OCI-LY7 (cell line): ENCODE results near the gene FBXO5. TPM values are rescaled to one million over a fixed set of nuclear protein-coding genes. Genes with fewer than 3 reads are reported as not detected.
"Not testable (repeated sequence)": the region's sequence is repeated elsewhere in the genome, so short reads cannot be mapped to it uniquely, and the experiment has no call there.

ENCODE experiments used
- BruUV-seq: library from RNA; stranded (reverse); fragments of 400-500 nt; replicated peaks from 2 replicates; lab custom pipeline; 2021; lab: Mats Ljungman, UMichigan
- CTCF ChIA-PET: fragments of 300-600 bp; sonication (Branson Sonifier 250); formaldehyde crosslinking; loops from one replicate; lab custom pipeline; 2022; ENCODE audit warnings: antibody characterized with exemption; ENCODE audit not compliant: unreplicated experiment; lab: Charles Lee
- POLR2A ChIA-PET: fragments of 300-600 bp; sonication (Branson Sonifier 250); formaldehyde crosslinking; loops from one replicate; lab custom pipeline; 2022; ENCODE audit warnings: antibody characterized with exemption; lab: Charles Lee
- DNase-seq: peaks from one replicate; pipeline ENCODE4 v3.0.0-alpha.2; 2015; ENCODE audit warnings: low spot score
- H2AFZ ChIP-seq: fragments of 200-600 bp; sonication (generic), shearing (Covaris generic); 2 replicates; pipeline ENCODE4 v1.6.1; 2014; ENCODE audit warnings: mild to moderate bottlenecking, antibody characterized with exemption, low read length, moderate library complexity
- H3K27ac ChIP-seq: fragments of 200-600 bp; sonication (generic); 2 replicates; pipeline ENCODE4 v1.5.1; 2014; ENCODE audit warnings: mixed run types, low read depth, mild to moderate bottlenecking, moderate library complexity, low read length, inconsistent platforms; ENCODE audit not compliant: poor library complexity, severe bottlenecking
- H3K36me3 ChIP-seq: fragments of 200-600 bp; sonication (generic); 2 replicates; pipeline ENCODE4 v1.6.1; 2014; ENCODE audit warnings: mild to moderate bottlenecking, antibody characterized with exemption, low read length, moderate library complexity, mixed read lengths; ENCODE audit not compliant: insufficient read depth
- H3K4me1 ChIP-seq: fragments of 200-600 bp; sonication (generic); 2 replicates; pipeline ENCODE4 v1.5.1; 2014; ENCODE audit warnings: mild to moderate bottlenecking, low read length; ENCODE audit not compliant: insufficient read depth, poor library complexity, severe bottlenecking
- H3K4me2 ChIP-seq: fragments of 200-600 bp; sonication (generic); 2 replicates; pipeline ENCODE4 v1.6.1; 2014; ENCODE audit warnings: mild to moderate bottlenecking, low read length
- H3K4me3 ChIP-seq: fragments of 200-600 bp; sonication (generic); 2 replicates; pipeline ENCODE4 v1.5.1; 2014; ENCODE audit warnings: mild to moderate bottlenecking, low read depth, low read length; ENCODE audit not compliant: poor library complexity, severe bottlenecking
- H3K79me2 ChIP-seq: fragments of 200-600 bp; sonication (generic); 2 replicates; pipeline ENCODE4 v1.6.1; 2016; ENCODE audit warnings: low read depth, mild to moderate bottlenecking, low read length, moderate library complexity, mixed read lengths; ENCODE audit not compliant: insufficient read depth
- H3K9me2 ChIP-seq: fragments of 200-600 bp; sonication (generic); 2 replicates; pipeline ENCODE4 v1.6.1; 2016; ENCODE audit warnings: mild to moderate bottlenecking, low read length, mixed read lengths; ENCODE audit not compliant: insufficient read depth
- H3K9me3 ChIP-seq: fragments of 200-600 bp; sonication (generic); 2 replicates; pipeline ENCODE4 v1.6.1; 2014; ENCODE audit warnings: mild to moderate bottlenecking, mixed run types, low read length, mixed read lengths
- H4K20me1 ChIP-seq: fragments of 200-600 bp; sonication (generic); 2 replicates; pipeline ENCODE4 v1.6.1; 2014; ENCODE audit warnings: mild to moderate bottlenecking, antibody characterized with exemption, low read length, moderate library complexity, mixed read lengths; ENCODE audit not compliant: insufficient read depth
- EZH2phosphoT487 ChIP-seq: fragments of 200-600 bp; sonication (generic); IDR thresholded peaks from 2 replicates; pipeline ENCODE4 v1.6.1; 2018; ENCODE audit warnings: low read depth, borderline replicate concordance, mild to moderate bottlenecking, mixed run types, antibody characterized with exemption, low read length, moderate library complexity, mixed read lengths
- intact Hi-C: fragments of 100-400 bp; cut with micrococcal nuclease; formaldehyde crosslinking; loops from one replicate; pipeline ENCODE4 v1.10.0; 2022; ENCODE audit not compliant: unreplicated experiment
- total RNA-seq, 2 experiments: library from RNA; depleted of rRNA in 1 of 2; stranded (reverse); fragments of >200 nt in 1 of 2; shearing (Covaris generic) in 1 of 2; gene quantifications; 2 replicates each; pipeline ENCODE4 v1.2.3, GENCODE V29; 2014 to 2022
- TF ChIP-seq, protein P1 (sequence below): fragments of 200-600 bp; sonication (generic); conservative IDR thresholded peaks from 2 replicates; pipeline ENCODE4 v1.5.1; 2014; ENCODE audit warnings: mild to moderate bottlenecking, antibody characterized with exemption, low read length, moderate library complexity, mixed read lengths

The FBXO5 gene
- total RNA-seq, 2 experiments from 2014 or later: 53.2 to 68.0 TPM

- H3K79me2 ChIP-seq: peaks cover 63% of the 10 kb centered on the region
- H3K36me3 ChIP-seq: peaks cover 31% of the 10 kb centered on the region
- TSS peak; percentile 63 for BruUV-seq
- peaks cover 22% of the 10 kb centered on the region for H3K4me1 ChIP-seq
- peak; percentile 96 for DNase-seq
- peaks cover 9% of the 10 kb centered on the region; the same call in 1 of the 2 replicates for H4K20me1 ChIP-seq
- ChIA-PET CTCF (interaction anchor here (0.9 kb wide), 1 partner anchor 49 kb away, joined by 3 read pairs; no protein-coding TSS in a partner anchor), POLR2A (interaction anchor here (1.3 to 4.8 kb wide), 2 partner anchors 17 to 25 kb away, joined by 6 to 40 read pairs; no protein-coding TSS in a partner anchor)
- no peaks in the 10 kb centered on the region; the same call in 1 of the 2 replicates for H3K9me3 ChIP-seq
- no peak for TF ChIP-seq EZH2phosphoT487
- TF ChIP-seq, protein P1, sequence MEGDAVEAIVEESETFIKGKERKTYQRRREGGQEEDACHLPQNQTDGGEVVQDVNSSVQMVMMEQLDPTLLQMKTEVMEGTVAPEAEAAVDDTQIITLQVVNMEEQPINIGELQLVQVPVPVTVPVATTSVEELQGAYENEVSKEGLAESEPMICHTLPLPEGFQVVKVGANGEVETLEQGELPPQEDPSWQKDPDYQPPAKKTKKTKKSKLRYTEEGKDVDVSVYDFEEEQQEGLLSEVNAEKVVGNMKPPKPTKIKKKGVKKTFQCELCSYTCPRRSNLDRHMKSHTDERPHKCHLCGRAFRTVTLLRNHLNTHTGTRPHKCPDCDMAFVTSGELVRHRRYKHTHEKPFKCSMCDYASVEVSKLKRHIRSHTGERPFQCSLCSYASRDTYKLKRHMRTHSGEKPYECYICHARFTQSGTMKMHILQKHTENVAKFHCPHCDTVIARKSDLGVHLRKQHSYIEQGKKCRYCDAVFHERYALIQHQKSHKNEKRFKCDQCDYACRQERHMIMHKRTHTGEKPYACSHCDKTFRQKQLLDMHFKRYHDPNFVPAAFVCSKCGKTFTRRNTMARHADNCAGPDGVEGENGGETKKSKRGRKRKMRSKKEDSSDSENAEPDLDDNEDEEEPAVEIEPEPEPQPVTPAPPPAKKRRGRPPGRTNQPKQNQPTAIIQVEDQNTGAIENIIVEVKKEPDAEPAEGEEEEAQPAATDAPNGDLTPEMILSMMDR: no peak
- peak within 1 kb of the TSS; percentile 75 for H3K4me3 ChIP-seq
- intact Hi-C loops: loop anchor here (2.0 to 5.0 kb wide), 4 partner anchors 20 to 700 kb away; partner anchors contain the start of gene FBXO5
- peak within 1 kb of the TSS; percentile 57 for H3K27ac ChIP-seq
- H2AFZ ChIP-seq: peak within 1 kb of the TSS; percentile 95
- H3K9me2 ChIP-seq: no peaks in the 10 kb centered on the region
- H3K4me2 ChIP-seq: peak within 1 kb of the TSS; percentile 86
Measured at GRCh38 chr6:153002613-153003365, 19.9 kb upstream of the FBXO5 start, which contains the start of gene MTRF1L. Gene MTRF1L, minus strand, starts transcription at chr6:153002709. Its CDS starts 24 bp downstream, at chr6:153002685.

GRCh38 chr6:153001767-153002612, 19.1 kb upstream of the FBXO5 start:
- H4K20me1 ChIP-seq: peaks cover 9% of the 10 kb centered on the region; the same call in 1 of the 2 replicates
- H3K4me2 ChIP-seq: peak overlapping the region; percentile 86
- H3K4me1 ChIP-seq: peaks cover 22% of the 10 kb centered on the region
- H2AFZ ChIP-seq: peak overlapping the region; percentile 95; the same call in 1 of the 2 replicates
- H3K79me2 ChIP-seq: peaks cover 71% of the 10 kb centered on the region
- peak overlapping the region; percentile 75 for H3K4me3 ChIP-seq
- no peak for TF ChIP-seq EZH2phosphoT487
- TF ChIP-seq, protein P1: no peak
- POLR2A ChIA-PET: interaction anchor here (0.7 to 4.8 kb wide), 3 partner anchors 16 to 686 kb away, joined by 3 to 40 read pairs (median 4); partner anchors contain the start of gene FBXO5
- peak overlapping the region; percentile 57 for H3K27ac ChIP-seq
- CTCF ChIA-PET: interaction anchor here (0.9 kb wide), 1 partner anchor 48 kb away, joined by 3 read pairs; no protein-coding TSS in a partner anchor
- TSS peak; percentile 68 for BruUV-seq
- no peaks in the 10 kb centered on the region for H3K9me2 ChIP-seq
- no peaks in the 10 kb centered on the region; the same call in 1 of the 2 replicates for H3K9me3 ChIP-seq
- DNase-seq: peak; percentile 29
- intact Hi-C loops: loop anchor here (2.0 to 5.0 kb wide), 4 partner anchors 19 to 700 kb away; partner anchors contain the start of gene FBXO5
- peaks cover 39% of the 10 kb centered on the region for H3K36me3 ChIP-seq

GRCh38 chr6:153000790-153001189, 17.9 kb upstream of the FBXO5 start:
- not testable (repeated sequence) for H3K9me2 ChIP-seq, H2AFZ ChIP-seq, H3K9me3 ChIP-seq, BruUV-seq, H3K27ac ChIP-seq, DNase-seq
- Histone ChIP-seq H3K36me3 (peaks cover 51% of the 10 kb centered on the region), H3K4me1 (peaks cover 22% of the 10 kb centered on the region), H3K4me2 (peak overlapping the region; percentile 86), H3K4me3 (peak overlapping the region; percentile 75), H4K20me1 (peaks cover 12% of the 10 kb centered on the region; the same call in 1 of the 2 replicates), H3K79me2 (peaks cover 83% of the 10 kb centered on the region)
- POLR2A ChIA-PET: interaction anchor here (0.7 to 4.8 kb wide), 6 partner anchors 15 to 45 kb away, joined by 3 to 40 read pairs (median 6); partner anchors contain the start of gene FBXO5
- intact Hi-C loops: loop anchor here (5.0 kb wide), 2 partner anchors 318 to 698 kb away; no protein-coding TSS in a partner anchor
- CTCF ChIA-PET: interaction anchor here (1.0 kb wide), 1 partner anchor 21 kb away, joined by 3 read pairs; no protein-coding TSS in a partner anchor
